GM10248 (cell line): ENCODE measurements around the gene LCNL1.

Experiments
- CTCF ChIA-PET: fragments of 300-600 bp; sonication (Branson Sonifier 250); formaldehyde crosslinking; extraction: SDS; loops from one replicate; lab custom pipeline; 2021; ENCODE audit warnings: antibody characterized with exemption; lab: Yijun Ruan, JAX
- POLR2A ChIA-PET: fragments of 350-650 bp; sonication (Branson Sonifier 250); formaldehyde crosslinking; extraction: SDS; loops from one replicate; lab custom pipeline; 2020; ENCODE audit warnings: antibody characterized with exemption; lab: Yijun Ruan, JAX
- DNase-seq: peaks from one replicate; pipeline ENCODE4 v3.0.0; 2012; ENCODE audit errors: extremely low spot score
- TF ChIP-seq, protein P1 (sequence below): IDR thresholded peaks from 2 replicates; pipeline ENCODE4 v1.5.1; 2012; ENCODE audit warnings: mild to moderate bottlenecking, low read depth; ENCODE audit errors: extremely low read depth, missing control alignments, control extremely low read depth

Gene LCNL1

GRCh38 chr9:137009938-137010732, 27.3 kb downstream of the LCNL1 start:
- no peak for DNase-seq
- POLR2A ChIA-PET = no interaction called here
- TF ChIP-seq, protein P1, sequence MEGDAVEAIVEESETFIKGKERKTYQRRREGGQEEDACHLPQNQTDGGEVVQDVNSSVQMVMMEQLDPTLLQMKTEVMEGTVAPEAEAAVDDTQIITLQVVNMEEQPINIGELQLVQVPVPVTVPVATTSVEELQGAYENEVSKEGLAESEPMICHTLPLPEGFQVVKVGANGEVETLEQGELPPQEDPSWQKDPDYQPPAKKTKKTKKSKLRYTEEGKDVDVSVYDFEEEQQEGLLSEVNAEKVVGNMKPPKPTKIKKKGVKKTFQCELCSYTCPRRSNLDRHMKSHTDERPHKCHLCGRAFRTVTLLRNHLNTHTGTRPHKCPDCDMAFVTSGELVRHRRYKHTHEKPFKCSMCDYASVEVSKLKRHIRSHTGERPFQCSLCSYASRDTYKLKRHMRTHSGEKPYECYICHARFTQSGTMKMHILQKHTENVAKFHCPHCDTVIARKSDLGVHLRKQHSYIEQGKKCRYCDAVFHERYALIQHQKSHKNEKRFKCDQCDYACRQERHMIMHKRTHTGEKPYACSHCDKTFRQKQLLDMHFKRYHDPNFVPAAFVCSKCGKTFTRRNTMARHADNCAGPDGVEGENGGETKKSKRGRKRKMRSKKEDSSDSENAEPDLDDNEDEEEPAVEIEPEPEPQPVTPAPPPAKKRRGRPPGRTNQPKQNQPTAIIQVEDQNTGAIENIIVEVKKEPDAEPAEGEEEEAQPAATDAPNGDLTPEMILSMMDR = no peak
- CTCF ChIA-PET = interaction anchor here (1.2 kb wide), 1 partner anchor 19 kb away, joined by 3 read pairs; no protein-coding TSS in a partner anchor

GRCh38 chr9:137011156-137011555, 28.4 kb downstream of the LCNL1 start:
- TF ChIP-seq, protein P1 = no peak
- POLR2A ChIA-PET = no interaction called here
- CTCF ChIA-PET = interaction anchor here (1.0 to 2.3 kb wide), 3 partner anchors 18 to 38 kb away, joined by 3 to 9 read pairs (median 6); no protein-coding TSS in a partner anchor
- DNase-seq = no peak

- TF ChIP-seq, protein P1 = no peak
- DNase-seq = no peak
- ChIA-PET POLR2A (no interaction called here), CTCF (interaction anchor here (1.0 to 2.3 kb wide), 3 partner anchors 17 to 37 kb away, joined by 3 to 9 read pairs (median 6); no protein-coding TSS in a partner anchor)
Measured at GRCh38 chr9:137011907-137012675, 29.3 kb downstream of the LCNL1 start.

DNA sequence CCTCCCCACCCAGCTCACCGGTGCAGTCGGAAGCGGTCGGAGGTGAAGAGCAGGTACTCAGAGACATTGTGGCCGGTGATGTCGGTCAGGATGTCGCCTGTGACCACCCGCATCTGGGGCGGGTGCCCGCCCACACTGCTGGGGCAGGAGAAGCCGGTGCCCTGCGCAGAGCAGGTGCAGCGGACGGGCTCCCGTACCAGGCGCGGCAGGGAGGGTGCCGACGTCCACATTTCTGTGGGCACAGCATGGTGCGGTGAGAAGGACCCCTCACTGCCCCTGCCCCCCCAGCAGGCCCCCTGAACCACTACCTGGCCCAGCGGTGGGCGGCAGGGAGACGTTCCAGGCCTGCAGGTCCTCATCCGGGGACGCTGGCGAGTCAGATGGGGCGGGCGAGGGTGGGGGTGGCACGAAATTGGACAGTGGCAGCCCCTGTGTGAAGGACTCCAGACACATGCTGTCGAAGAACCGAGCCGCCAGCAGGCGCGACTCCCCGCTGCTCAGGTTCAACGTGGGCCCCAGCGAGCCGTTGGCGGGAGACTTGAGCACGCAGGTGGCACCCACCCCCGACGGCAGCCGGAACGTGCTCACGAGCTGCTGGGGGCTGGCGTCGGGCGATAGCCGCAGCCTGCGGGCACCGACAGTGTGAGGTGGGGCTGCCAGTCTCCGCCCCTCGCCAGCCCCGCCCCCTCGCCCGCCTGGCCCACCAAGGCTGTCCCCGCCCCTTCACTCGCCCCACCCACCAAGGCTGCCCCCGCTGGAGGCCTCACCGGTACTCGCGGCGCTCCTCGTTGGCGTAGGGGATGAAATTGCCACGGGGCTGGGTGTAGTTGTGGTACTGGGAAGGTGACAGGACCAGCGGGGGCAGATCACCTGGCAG, 30.1 kb downstream of the LCNL1 start:
- DNase-seq = no peak
- POLR2A ChIA-PET = no interaction called here
- CTCF ChIA-PET = interaction anchor here (2.3 kb wide), 1 partner anchor 16 kb away, joined by 9 read pairs; no protein-coding TSS in a partner anchor
- TF ChIP-seq, protein P1 = no peak

DNA sequence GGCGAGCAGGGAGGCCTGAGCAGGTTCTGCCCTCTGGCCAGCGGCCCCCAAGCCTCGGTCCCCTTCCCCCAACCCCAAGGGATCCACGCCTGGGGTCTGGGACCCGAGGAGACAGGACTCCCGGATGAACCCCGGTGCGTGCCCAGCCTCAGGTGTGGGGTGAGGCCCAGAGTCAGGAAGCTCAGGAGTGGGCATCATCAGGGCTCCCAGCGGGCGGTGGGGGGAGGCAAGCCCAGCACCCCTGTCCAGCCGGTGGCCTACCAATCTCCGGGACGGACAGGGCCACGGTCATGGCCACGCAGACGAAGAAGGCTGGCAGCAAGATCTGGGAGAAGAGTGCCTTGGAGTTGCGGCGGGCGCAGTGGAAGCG, 30.8 kb downstream of the LCNL1 start:
- no peak for DNase-seq
- TF ChIP-seq, protein P1 = no peak
- ChIA-PET POLR2A (no interaction called here), CTCF (no interaction called here)
